A549 (cell line): ENCODE data around the gene MIB1. TPM values are rescaled to one million over a fixed set of nuclear protein-coding genes. Genes with fewer than 3 reads are reported as not detected.

Source experiments
- ATAC-seq, 2 experiments: fragments of 200-7000 bp in 1 of 2; fragments of >200 bp in 1 of 2; cut with Nextera tagmentation in 1 of 2; cut with Tn5 transposase in 1 of 2; 3 replicates each; pipeline versions ENCODE4 v1.8.0 to v1.9.1; 2018 to 2020; ENCODE audit warnings: mild to moderate bottlenecking in 1 of 2, moderate library complexity in 1 of 2
- CTCF ChIA-PET: fragments of 300-600 bp; sonication (Branson Sonifier 250); formaldehyde crosslinking; extraction: SDS; loops from one replicate; lab custom pipeline; 2021; ENCODE audit warnings: antibody characterized with exemption, inconsistent platforms; lab: Yijun Ruan, JAX
- POLR2A ChIA-PET: fragments of 350-600 bp; formaldehyde crosslinking; extraction: SDS; loops from one replicate; lab custom pipeline; 2021; ENCODE audit warnings: antibody characterized with exemption, inconsistent platforms; lab: Yijun Ruan, JAX
- DNase-seq, 2 experiments: peaks; one replicate each; pipeline versions ENCODE4 v3.0.0 to v3.0.0-alpha.2; 2011 to 2016; ENCODE audit warnings: low read depth in 1 of 2, low spot score in 1 of 2
- FAIRE-seq: peaks from 2 replicates; lab custom pipeline; 2011; peaks lifted over from hg19 to GRCh38; lab: Jason Lieb, UNC
- H3K27ac ChIP-seq, 2 experiments: fragments of >200 bp; sonication (Bioruptor Twin); formaldehyde crosslinking; 3 replicates each; pipeline ENCODE4 v1.5.1; 2016 to 2017
- H3K4me1 ChIP-seq: fragments of >200 bp; sonication (Bioruptor Twin); formaldehyde crosslinking; 3 replicates; pipeline ENCODE4 v1.6.1; 2016
- H3K4me2 ChIP-seq: fragments of >200 bp; sonication (Bioruptor Twin); formaldehyde crosslinking; 3 replicates; pipeline ENCODE4 v1.6.1; 2016
- H3K4me3 ChIP-seq: fragments of >200 bp; sonication (Bioruptor Twin); formaldehyde crosslinking; 3 replicates; pipeline ENCODE4 v1.5.1; 2016
- H3K9me3 ChIP-seq: fragments of >200 bp; sonication (Bioruptor Twin); formaldehyde crosslinking; 3 replicates; pipeline ENCODE4 v1.6.1; 2016
- BCL3 ChIP-seq: fragments of >200 bp; sonication (Bioruptor Twin); formaldehyde crosslinking; IDR thresholded peaks from 3 replicates; pipeline ENCODE4 v1.6.1; 2016
- CBX2 ChIP-seq: fragments of 200-600 bp; sonication (generic); IDR thresholded peaks from 2 replicates; pipeline ENCODE4 v1.6.1; 2016; ENCODE audit warnings: low read depth, mild to moderate bottlenecking, borderline replicate concordance
- CEBPB ChIP-seq, 2 experiments: fragments of >200 bp in 1 of 2; sonication (Bioruptor Twin) in 1 of 2; formaldehyde crosslinking in 1 of 2; IDR thresholded peaks; 2 replicates each; pipeline ENCODE4 v1.6.1; 2012 to 2016
- CHD2 ChIP-seq: fragments of 150-350 bp; IDR thresholded peaks from 2 replicates; pipeline ENCODE4 v1.6.1; 2014; ENCODE audit warnings: low read length; ENCODE audit not compliant: partially characterized antibody
- CTCF ChIP-seq: fragments of >200 bp; sonication (Bioruptor Twin); formaldehyde crosslinking; IDR thresholded peaks from 3 replicates; pipeline ENCODE4 v1.5.1; 2016
- EHF ChIP-seq: fragments of 250-450 bp; sonication (Bioruptor Pico); IDR thresholded peaks from 2 replicates; pipeline ENCODE4 v1.5.0; 2020; ENCODE audit warnings: mild to moderate bottlenecking
- EHMT2 ChIP-seq: fragments of 200-600 bp; sonication (generic); IDR thresholded peaks from 2 replicates; pipeline ENCODE4 v1.6.1; 2016; ENCODE audit warnings: antibody characterized with exemption, low read depth, mild to moderate bottlenecking, moderate library complexity
- ELK1 ChIP-seq: fragments of 150-350 bp; IDR thresholded peaks from 2 replicates; pipeline ENCODE4 v1.6.1; 2014; ENCODE audit warnings: low read depth, mild to moderate bottlenecking, low read length
- FOSB ChIP-seq: fragments of 250-450 bp; sonication (Bioruptor Pico); IDR thresholded peaks from 2 replicates; pipeline ENCODE4 v1.5.0; 2020; ENCODE audit warnings: mild to moderate bottlenecking, moderate library complexity
- FOXS1 ChIP-seq: fragments of 250-450 bp; sonication (Bioruptor Pico); IDR thresholded peaks from 2 replicates; pipeline ENCODE4 v1.5.0; 2020; ENCODE audit warnings: mild to moderate bottlenecking, moderate library complexity
- HMGXB4 ChIP-seq: fragments of 250-450 bp; sonication (Bioruptor Pico); IDR thresholded peaks from 2 replicates; pipeline ENCODE4 v1.5.0; 2021; ENCODE audit warnings: mild to moderate bottlenecking, moderate library complexity, borderline replicate concordance
- JUN ChIP-seq, 2 experiments: fragments of >200 bp; sonication (Bioruptor Twin); formaldehyde crosslinking; IDR thresholded peaks; 2 replicates in 1 of 2; 3 replicates in 1 of 2; pipeline ENCODE4 v1.6.1; 2016 to 2017
- KDM5A ChIP-seq: fragments of 200-600 bp; sonication (generic); IDR thresholded peaks from 2 replicates; pipeline ENCODE4 v1.6.1; 2016; ENCODE audit warnings: antibody characterized with exemption, mild to moderate bottlenecking
- MAZ ChIP-seq: fragments of 150-350 bp; IDR thresholded peaks from 2 replicates; pipeline ENCODE4 v1.6.1; 2014; ENCODE audit warnings: antibody characterized with exemption, low read depth, low read length, borderline replicate concordance
- NPAS2 ChIP-seq: fragments of 250-450 bp; sonication (Bioruptor Pico); IDR thresholded peaks from 2 replicates; pipeline ENCODE4 v1.8.0; 2022; ENCODE audit warnings: mild to moderate bottlenecking, moderate library complexity, borderline replicate concordance
- PBX3 ChIP-seq: IDR thresholded peaks from 2 replicates; pipeline ENCODE4 v1.6.1; 2012
- PHF8 ChIP-seq: fragments of 200-600 bp; sonication (generic); IDR thresholded peaks from 2 replicates; pipeline ENCODE4 v1.6.1; 2016; ENCODE audit warnings: low read depth, mild to moderate bottlenecking, antibody characterized with exemption, moderate library complexity, borderline replicate concordance
- POLR2A ChIP-seq: IDR thresholded peaks from 2 replicates; pipeline ENCODE4 v1.6.1; 2012; ENCODE audit warnings: mild to moderate bottlenecking, low read length
- POLR2AphosphoS2 ChIP-seq: conservative IDR thresholded peaks from 2 replicates; pipeline ENCODE4 v1.6.1; 2012; ENCODE audit warnings: low read length, improper control_type of control experiment, inconsistent platforms
- RARB ChIP-seq: fragments of 250-450 bp; sonication (Bioruptor Pico); IDR thresholded peaks from 2 replicates; pipeline ENCODE4 v1.8.0; 2021; ENCODE audit warnings: mild to moderate bottlenecking, moderate library complexity
- REST ChIP-seq: fragments of 200-600 bp; sonication (generic); IDR thresholded peaks from 2 replicates; pipeline ENCODE4 v1.6.1; 2016; ENCODE audit warnings: antibody characterized with exemption, mild to moderate bottlenecking, moderate library complexity
- SREBF2 ChIP-seq: fragments of 450-650 bp; IDR thresholded peaks from 2 replicates; pipeline ENCODE4 v1.6.1; 2014; ENCODE audit warnings: mild to moderate bottlenecking, moderate library complexity
- ZFP36 ChIP-seq: fragments of 450-650 bp; IDR thresholded peaks from 2 replicates; pipeline ENCODE4 v1.6.1; 2014; ENCODE audit warnings: borderline replicate concordance; ENCODE audit not compliant: partially characterized antibody
- ZNF302 ChIP-seq: fragments of 250-450 bp; sonication (Bioruptor Pico); IDR thresholded peaks from 2 replicates; pipeline ENCODE4 v1.9.0; 2021; ENCODE audit warnings: inconsistent platforms, mild to moderate bottlenecking, moderate library complexity
- WGBS: methylation state at CpG from one replicate; pipeline ENCODE4 v1.1.6; 2017; ENCODE audit errors: missing lambda C conversion rate; 5-methylcytosine and 5-hydroxymethylcytosine counted together
- polyA plus RNA-seq, 4 experiments: library from polyadenylated mRNA; depleted of rRNA in 3 of 4; stranded (reverse); fragments of >200 nt; fragmentation: RNase III in 1 of 4; extraction: RNeasy Plus Mini Kit Qiagen cat#74134 plus additional on column Dnase treatment in 1 of 4; gene quantifications; 2 replicates in 3 of 4; 3 replicates in 1 of 4; pipeline ENCODE4 v1.2.3, GENCODE V29; 2011 to 2017

The MIB1 gene
- polyA plus RNA-seq, 2 of the 4 experiments (the other 2 are of a cell fraction) = 9.6 to 22.2 TPM

- DNase-seq (no peak), ATAC-seq (no peak), FAIRE-seq (no peak)
- Histone ChIP-seq H3K4me1 (peaks cover 4% of the 10 kb centered on the region; the same call in 1 of the 3 replicates), H3K27ac (no peak overlapping the region), H3K4me3 (no peak overlapping the region), H3K9me3 (no peaks in the 10 kb centered on the region), H3K4me2 (no peak overlapping the region)
- TF ChIP-seq ELK1 (no peak), KDM5A (no peak), JUN (IDR thresholded peaks at IDR 0.05) (no peak), ZFP36 (no peak), CEBPB (IDR thresholded peaks at IDR 0.05) (no peak), BCL3 (no peak), FOSB (CRISPR knock-in tag) (no peak), PHF8 (no peak), POLR2AphosphoS2 (no peak), SREBF2 (no peak), RARB (CRISPR knock-in tag) (no peak), ZNF302 (CRISPR knock-in tag) (no peak), PBX3 (no peak)
- POLR2A ChIA-PET = interaction anchor here (0.5 kb wide), 1 partner anchor 143 kb away, joined by 4 read pairs; no protein-coding TSS in a partner anchor
- CTCF ChIA-PET = no interaction called here
- WGBS = 46% methylated on average over 3 of the region's 3 CpGs
Observed at GRCh38 chr18:21826196-21826595, 85.6 kb downstream of the MIB1 start.

- H3K4me2 ChIP-seq = no peak overlapping the region
- H3K4me1 ChIP-seq = peaks cover 4% of the 10 kb centered on the region; the same call in 1 of the 3 replicates
- WGBS = 88% methylated on average over 4 of the region's 4 CpGs
- POLR2A ChIA-PET = interaction anchor here (0.5 kb wide), 1 partner anchor 10 kb away, joined by 3 read pairs; no protein-coding TSS in a partner anchor
- no peak overlapping the region for H3K4me3 ChIP-seq
- DNase-seq (no peak), FAIRE-seq (no peak), ATAC-seq (no peak)
- no peak overlapping the region for H3K27ac ChIP-seq
- CTCF ChIA-PET = interaction anchor here (1.0 kb wide), 1 partner anchor 18 kb away, joined by 4 read pairs; no protein-coding TSS in a partner anchor
- H3K9me3 ChIP-seq = no peaks in the 10 kb centered on the region
- TF ChIP-seq CTCF = no peak
- no peak for TF ChIP-seq CHD2
- TF ChIP-seq BCL3 = no peak
- no peak for TF ChIP-seq EHF (CRISPR knock-in tag)
- TF ChIP-seq FOXS1 (CRISPR knock-in tag) = no peak
- no peak for TF ChIP-seq POLR2A
- no peak for TF ChIP-seq PHF8
- TF ChIP-seq EHMT2 = no peak
- TF ChIP-seq REST = no peak
- TF ChIP-seq MAZ = no peak
- no peak for TF ChIP-seq NPAS2 (CRISPR knock-in tag)
- no peak for TF ChIP-seq HMGXB4 (CRISPR knock-in tag)
- no peak for TF ChIP-seq CBX2
Observed at GRCh38 chr18:21826641-21827302, 86.2 kb downstream of the MIB1 start.
